Tracheal epithelial cell (primary cell): ENCODE results near the gene ARAF. TPM values are rescaled to one million over a fixed set of nuclear protein-coding genes. Genes with fewer than 3 reads are reported as not detected.

Source experiments
- total RNA-seq: library from RNA; depleted of rRNA; stranded (reverse); fragments of >200 nt; gene quantifications from 2 replicates; pipeline ENCODE4 v1.2.1, GENCODE V29; 2014

Gene ARAF
- total RNA-seq = 11.3 and 12.0 TPM in 2 replicates

DNA sequence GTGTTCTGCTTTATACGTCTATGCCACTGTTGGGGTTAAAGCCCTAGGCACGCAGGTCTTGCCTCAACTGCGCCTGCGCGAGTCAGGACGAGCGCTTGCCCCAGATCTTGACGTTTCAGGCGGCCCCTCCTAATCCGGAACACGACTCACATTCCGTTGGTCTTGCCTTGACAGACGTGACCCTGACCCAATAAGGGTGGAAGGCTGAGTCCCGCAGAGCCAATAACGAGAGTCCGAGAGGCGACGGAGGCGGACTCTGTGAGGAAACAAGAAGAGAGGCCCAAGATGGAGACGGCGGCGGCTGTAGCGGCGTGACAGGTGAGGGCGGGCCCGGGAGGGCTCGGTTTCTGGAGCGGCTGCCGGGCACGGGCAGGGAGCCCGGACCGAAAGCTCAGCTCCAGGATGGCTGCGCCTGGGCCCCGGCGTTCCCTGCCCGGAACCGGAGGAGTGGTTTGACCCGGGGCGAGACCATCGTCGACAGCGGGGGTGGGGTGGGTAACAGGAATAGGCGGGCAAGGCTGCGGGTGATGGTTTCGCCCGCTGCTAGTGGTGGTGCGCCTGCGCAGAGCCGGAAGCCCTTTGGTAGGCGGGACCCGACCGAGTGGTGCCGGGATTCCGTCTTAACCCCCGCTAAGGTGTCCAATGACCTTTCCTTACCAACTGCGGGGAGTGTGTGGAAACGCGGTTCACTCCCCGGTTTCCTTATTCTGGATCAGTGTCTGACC lies at the start of gene ARAF:
Gene ARAF, plus strand, starts transcription at position 272 of the 725 bp plus-strand sequence. CDS start 1,763 bp downstream, outside the sequence.

DNA sequence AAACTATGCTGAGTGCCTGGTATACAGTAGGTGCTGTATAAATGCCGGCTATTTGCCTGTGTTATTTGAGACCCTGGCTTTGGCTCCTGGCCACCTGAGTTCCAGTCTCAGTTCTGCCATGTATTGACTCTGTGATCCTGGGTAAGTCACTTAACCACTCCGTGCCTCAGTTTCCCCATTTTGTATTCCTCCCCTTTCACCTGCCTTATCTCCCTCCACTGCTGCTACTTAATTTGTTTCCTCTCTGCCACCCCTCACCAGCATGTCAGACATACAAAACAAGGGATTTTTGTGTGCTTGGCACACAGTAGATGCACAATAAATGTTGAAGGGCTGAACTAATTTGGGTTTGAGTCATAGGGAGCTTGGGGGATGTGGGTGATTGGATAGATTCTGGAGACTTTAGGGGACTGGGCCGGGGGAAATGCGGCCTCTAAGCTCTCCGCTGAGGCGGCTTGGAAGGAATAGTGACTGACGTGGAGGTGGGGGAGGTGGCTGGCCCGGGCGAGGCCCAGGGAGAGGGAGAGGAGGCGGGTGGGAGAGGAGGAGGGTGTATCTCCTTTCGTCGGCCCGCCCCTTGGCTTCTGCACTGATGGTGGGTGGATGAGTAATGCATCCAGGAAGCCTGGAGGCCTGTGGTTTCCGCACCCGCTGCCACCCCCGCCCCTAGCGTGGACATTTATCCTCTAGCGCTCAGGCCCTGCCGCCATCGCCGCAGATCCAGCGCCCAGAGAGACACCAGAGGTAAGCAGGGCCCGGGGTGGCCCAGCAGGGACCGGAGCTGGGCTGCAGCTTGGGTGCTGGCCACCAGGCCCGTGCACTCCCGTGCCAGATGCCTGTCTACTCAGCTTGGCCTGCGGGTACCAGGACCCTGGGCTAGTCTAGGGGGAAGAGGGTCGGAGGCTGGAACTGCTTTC lies 21.0 kb downstream of the ARAF start, which contains the start of gene TIMP1:
Gene TIMP1, plus strand, starts transcription at position 706 of the 917 bp plus-strand sequence. CDS start 980 bp downstream, outside the sequence.

DNA sequence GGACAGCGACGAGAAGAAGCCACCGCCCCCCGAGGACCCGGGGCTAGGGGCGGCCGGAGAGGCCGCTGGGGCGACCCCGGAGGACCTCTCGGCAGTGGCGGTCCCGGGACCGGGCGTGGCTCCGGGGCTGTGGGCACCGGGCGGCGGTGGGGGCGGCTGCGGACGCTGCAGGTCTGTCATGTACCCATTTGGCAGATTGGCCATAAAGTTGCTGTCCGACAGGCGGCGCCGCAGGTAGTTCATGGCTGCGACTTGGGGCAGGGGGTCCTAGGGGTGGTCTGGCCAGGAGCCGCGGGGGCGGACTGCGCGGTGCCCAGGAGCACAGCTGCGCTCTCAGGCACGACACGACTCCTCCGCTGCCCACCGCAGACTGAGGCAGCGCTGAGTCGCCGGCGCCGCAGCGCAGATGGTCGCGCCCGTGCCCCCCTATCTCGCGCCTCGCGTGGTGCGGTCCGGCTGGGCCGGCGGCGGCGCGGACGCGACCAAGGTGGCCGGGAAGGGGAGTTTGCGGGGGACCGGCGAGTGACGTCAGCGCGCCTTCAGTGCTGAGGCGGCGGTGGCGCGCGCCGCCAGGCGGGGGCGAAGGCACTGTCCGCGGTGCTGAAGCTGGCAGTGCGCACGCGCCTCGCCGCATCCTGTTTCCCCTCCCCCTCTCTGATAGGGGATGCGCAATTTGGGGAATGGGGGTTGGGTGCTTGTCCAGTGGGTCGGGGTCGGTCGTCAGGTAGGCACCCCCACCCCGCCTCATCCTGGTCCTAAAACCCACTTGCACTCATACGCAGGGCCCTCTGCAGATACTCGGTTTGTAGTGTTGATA lies 58.7 kb downstream of the ARAF start, which contains the start of gene SYN1:
Gene SYN1, minus strand, starts transcription at position 372 of the 817 bp plus-strand sequence. Its CDS starts 129 bp downstream, at position 243.

Other genes with a start within 250 kb of the ARAF start
- gene ZNF157, start 190.6 kb upstream of the ARAF start, total RNA-seq = 0.24 TPM in 1 of 2 replicates, not detected in the other
- 3.9 and 4.0 TPM in 2 replicates for gene ZNF41, start 78.0 kb upstream of the ARAF start, total RNA-seq
- gene TIMP1, start 21.2 kb downstream of the ARAF start, total RNA-seq = 85.9 and 190 TPM in 2 replicates
- gene SYN1, start 58.7 kb downstream of the ARAF start, total RNA-seq = under 0.01 TPM in 1 of 2 replicates, not detected in the other
- not detected in 2 replicates for gene CFP, start 68.7 kb downstream of the ARAF start, total RNA-seq
- 15.8 and 18.3 TPM in 2 replicates for gene ELK1, start 89.4 kb downstream of the ARAF start, total RNA-seq
- gene UXT, start 98.0 kb downstream of the ARAF start, total RNA-seq = 82.9 and 139 TPM in 2 replicates